ENCODE data around the gene MCU. TPM values are rescaled to one million over a fixed set of nuclear protein-coding genes. Genes with fewer than 3 reads are reported as not detected.

MCU gene
- polyA plus RNA-seq, 1 donor from 2014 or later: 22.9 TPM

DNA sequence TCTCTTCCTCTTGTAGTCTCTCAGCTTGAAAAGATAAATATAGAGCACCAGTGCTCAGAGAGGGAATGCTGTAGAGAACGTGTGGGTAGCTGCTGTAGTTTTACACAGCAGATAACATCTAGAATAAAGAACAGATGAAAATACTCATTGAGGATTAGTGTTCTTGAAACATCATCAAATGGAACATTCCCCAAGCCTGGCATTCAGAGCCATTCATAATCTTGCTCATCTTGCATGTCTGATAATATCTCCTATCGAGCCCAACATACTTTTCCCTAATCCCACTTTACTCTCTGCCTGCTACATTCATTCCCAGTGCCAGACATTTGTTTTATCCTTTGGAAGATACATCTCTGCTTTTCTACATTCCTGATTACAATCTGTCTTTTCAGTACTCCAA is 35.2 kb downstream of the MCU start:
- no peaks in the 10 kb centered on the region for H3K36me3 ChIP-seq (ENCODE audit: insufficient read depth, low read length)
- H3K9me2 ChIP-seq (ENCODE audit: insufficient read depth, low read length): no peaks in the 10 kb centered on the region
- no peaks in the 10 kb centered on the region for H3F3A ChIP-seq (ENCODE audit: insufficient read depth, low read length, poor library complexity, severe bottlenecking)
- H3K27me3 ChIP-seq (ENCODE audit: insufficient read depth, low read depth, low read length): no peaks in the 10 kb centered on the region
- no peaks in the 10 kb centered on the region for H3K79me2 ChIP-seq (replicated peaks; ENCODE audit: insufficient read depth, low read length)
- H3K4me2 ChIP-seq (ENCODE audit: low read length): no peak overlapping the region
- H3K9ac ChIP-seq (ENCODE audit: low read length): no peak overlapping the region
- H4K20me1 ChIP-seq (ENCODE audit: insufficient read depth): no peaks in the 10 kb centered on the region
- TF ChIP-seq TAF1 (IDR thresholded peaks at IDR 0.05; ENCODE audit: low read depth): no peak
- no peak for TF ChIP-seq EP300 (conservative IDR thresholded peaks at IDR 0.05; ENCODE audit: poor library complexity, severe bottlenecking)
- no peak for TF ChIP-seq EZH2 (IDR thresholded peaks at IDR 0.05; ENCODE audit: borderline replicate concordance, insufficient read depth, low read length, poor library complexity, severe bottlenecking)
- no peak for TF ChIP-seq SMC3 (conservative IDR thresholded peaks at IDR 0.05; ENCODE audit: poor library complexity)
- TF ChIP-seq MXI1 (conservative IDR thresholded peaks at IDR 0.05; ENCODE audit: poor library complexity, severe bottlenecking): no peak
- no peak for TF ChIP-seq RAD21 (conservative IDR thresholded peaks at IDR 0.05)
- TF ChIP-seq POLR2AphosphoS5 (IDR thresholded peaks at IDR 0.05): no peak
- TF ChIP-seq, protein P1, sequence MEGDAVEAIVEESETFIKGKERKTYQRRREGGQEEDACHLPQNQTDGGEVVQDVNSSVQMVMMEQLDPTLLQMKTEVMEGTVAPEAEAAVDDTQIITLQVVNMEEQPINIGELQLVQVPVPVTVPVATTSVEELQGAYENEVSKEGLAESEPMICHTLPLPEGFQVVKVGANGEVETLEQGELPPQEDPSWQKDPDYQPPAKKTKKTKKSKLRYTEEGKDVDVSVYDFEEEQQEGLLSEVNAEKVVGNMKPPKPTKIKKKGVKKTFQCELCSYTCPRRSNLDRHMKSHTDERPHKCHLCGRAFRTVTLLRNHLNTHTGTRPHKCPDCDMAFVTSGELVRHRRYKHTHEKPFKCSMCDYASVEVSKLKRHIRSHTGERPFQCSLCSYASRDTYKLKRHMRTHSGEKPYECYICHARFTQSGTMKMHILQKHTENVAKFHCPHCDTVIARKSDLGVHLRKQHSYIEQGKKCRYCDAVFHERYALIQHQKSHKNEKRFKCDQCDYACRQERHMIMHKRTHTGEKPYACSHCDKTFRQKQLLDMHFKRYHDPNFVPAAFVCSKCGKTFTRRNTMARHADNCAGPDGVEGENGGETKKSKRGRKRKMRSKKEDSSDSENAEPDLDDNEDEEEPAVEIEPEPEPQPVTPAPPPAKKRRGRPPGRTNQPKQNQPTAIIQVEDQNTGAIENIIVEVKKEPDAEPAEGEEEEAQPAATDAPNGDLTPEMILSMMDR (IDR thresholded peaks at IDR 0.05; ENCODE audit: poor library complexity, severe bottlenecking): no peak
- TF ChIP-seq, protein P2, sequence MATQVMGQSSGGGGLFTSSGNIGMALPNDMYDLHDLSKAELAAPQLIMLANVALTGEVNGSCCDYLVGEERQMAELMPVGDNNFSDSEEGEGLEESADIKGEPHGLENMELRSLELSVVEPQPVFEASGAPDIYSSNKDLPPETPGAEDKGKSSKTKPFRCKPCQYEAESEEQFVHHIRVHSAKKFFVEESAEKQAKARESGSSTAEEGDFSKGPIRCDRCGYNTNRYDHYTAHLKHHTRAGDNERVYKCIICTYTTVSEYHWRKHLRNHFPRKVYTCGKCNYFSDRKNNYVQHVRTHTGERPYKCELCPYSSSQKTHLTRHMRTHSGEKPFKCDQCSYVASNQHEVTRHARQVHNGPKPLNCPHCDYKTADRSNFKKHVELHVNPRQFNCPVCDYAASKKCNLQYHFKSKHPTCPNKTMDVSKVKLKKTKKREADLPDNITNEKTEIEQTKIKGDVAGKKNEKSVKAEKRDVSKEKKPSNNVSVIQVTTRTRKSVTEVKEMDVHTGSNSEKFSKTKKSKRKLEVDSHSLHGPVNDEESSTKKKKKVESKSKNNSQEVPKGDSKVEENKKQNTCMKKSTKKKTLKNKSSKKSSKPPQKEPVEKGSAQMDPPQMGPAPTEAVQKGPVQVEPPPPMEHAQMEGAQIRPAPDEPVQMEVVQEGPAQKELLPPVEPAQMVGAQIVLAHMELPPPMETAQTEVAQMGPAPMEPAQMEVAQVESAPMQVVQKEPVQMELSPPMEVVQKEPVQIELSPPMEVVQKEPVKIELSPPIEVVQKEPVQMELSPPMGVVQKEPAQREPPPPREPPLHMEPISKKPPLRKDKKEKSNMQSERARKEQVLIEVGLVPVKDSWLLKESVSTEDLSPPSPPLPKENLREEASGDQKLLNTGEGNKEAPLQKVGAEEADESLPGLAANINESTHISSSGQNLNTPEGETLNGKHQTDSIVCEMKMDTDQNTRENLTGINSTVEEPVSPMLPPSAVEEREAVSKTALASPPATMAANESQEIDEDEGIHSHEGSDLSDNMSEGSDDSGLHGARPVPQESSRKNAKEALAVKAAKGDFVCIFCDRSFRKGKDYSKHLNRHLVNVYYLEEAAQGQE (IDR thresholded peaks at IDR 0.05; ENCODE audit: borderline replicate concordance): no peak
- H3K9me3 ChIP-seq (ENCODE audit: low read length): no peaks in the 10 kb centered on the region
- no peak overlapping the region for H2AFZ ChIP-seq (ENCODE audit: low read depth, low read length)
- H3K27ac ChIP-seq (ENCODE audit: low read length): no peak overlapping the region
- no peak overlapping the region for H3K4me3 ChIP-seq (ENCODE audit: low read length)

DNA sequence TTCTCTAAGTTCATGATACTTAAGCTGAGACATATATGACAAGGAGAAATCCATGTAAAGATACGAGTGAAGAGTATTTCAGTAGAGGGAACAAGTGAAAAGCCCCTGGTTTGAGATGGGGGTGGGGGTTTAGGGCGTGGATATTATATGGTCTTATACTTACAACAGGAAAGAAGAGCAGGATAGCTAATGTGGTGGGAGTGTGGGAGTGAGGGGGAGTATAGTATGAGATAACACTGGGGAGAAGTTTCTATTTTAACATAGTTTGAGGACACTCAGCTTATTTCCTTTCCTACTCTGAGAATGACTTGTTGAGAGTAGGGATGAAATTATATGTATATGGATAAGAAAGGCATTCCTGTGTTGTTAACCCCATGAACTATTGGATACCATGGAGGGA is 36.5 kb downstream of the MCU start:
- no peaks in the 10 kb centered on the region for H3K79me2 ChIP-seq (replicated peaks; ENCODE audit: insufficient read depth, low read length)

More for the DNA sequence above, 36.5 kb downstream of the MCU start:
- Histone ChIP-seq H3F3A (ENCODE audit: insufficient read depth, low read length, poor library complexity, severe bottlenecking) (no peaks in the 10 kb centered on the region), H3K4me3 (ENCODE audit: low read length) (no peak overlapping the region), H3K27me3 (ENCODE audit: insufficient read depth, low read depth, low read length) (no peaks in the 10 kb centered on the region), H3K36me3 (ENCODE audit: insufficient read depth, low read length) (no peaks in the 10 kb centered on the region), H3K27ac (ENCODE audit: low read length) (no peak overlapping the region), H3K9me3 (ENCODE audit: low read length) (no peaks in the 10 kb centered on the region), H3K4me2 (ENCODE audit: low read length) (no peak overlapping the region), H2AFZ (ENCODE audit: low read depth, low read length) (no peak overlapping the region), H3K9ac (ENCODE audit: low read length) (no peak overlapping the region), H4K20me1 (ENCODE audit: insufficient read depth) (no peaks in the 10 kb centered on the region), H3K9me2 (ENCODE audit: insufficient read depth, low read length) (no peaks in the 10 kb centered on the region)
- TF ChIP-seq TAF1 (IDR thresholded peaks at IDR 0.05; ENCODE audit: low read depth) (no peak), MXI1 (conservative IDR thresholded peaks at IDR 0.05; ENCODE audit: poor library complexity, severe bottlenecking) (no peak), EZH2 (IDR thresholded peaks at IDR 0.05; ENCODE audit: borderline replicate concordance, insufficient read depth, low read length, poor library complexity, severe bottlenecking) (no peak), EP300 (conservative IDR thresholded peaks at IDR 0.05; ENCODE audit: poor library complexity, severe bottlenecking) (no peak), SMC3 (conservative IDR thresholded peaks at IDR 0.05; ENCODE audit: poor library complexity) (no peak), RAD21 (conservative IDR thresholded peaks at IDR 0.05) (no peak), POLR2AphosphoS5 (IDR thresholded peaks at IDR 0.05) (no peak)
- TF ChIP-seq, protein P1 (IDR thresholded peaks at IDR 0.05; ENCODE audit: poor library complexity, severe bottlenecking): no peak
- TF ChIP-seq, protein P2 (IDR thresholded peaks at IDR 0.05; ENCODE audit: borderline replicate concordance): no peak

Measured in neural cell (in vitro differentiated cells).